ENCODE measurements around the gene TET2.
A peak's percentile ranks its signal among the peaks of the same experiment; 100 is the strongest.

TET2 gene

DNA sequence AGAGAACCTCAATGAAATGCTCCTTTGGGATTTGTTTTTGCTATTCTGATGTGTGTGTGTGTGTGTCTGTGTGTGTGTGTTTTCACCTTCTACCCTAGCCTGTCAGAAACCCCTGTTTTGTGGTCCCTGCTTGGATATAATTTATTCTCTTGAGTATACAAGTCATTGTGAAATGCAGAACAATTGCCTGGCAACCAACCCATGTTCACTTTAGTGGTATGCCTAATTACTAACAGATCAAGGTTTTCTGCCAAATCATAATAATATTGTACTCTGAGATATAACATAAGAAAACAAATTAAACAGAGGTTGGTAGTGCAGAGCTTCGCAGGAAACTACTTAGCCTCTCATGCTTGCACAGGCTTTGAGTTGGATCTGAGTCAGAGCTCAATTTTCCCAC lies 7.0 kb upstream of the TET2 start:
- FAIRE-seq (no peak), DNase-seq (ENCODE audit: extremely low spot score, insufficient read length, low read depth) (no peak)

DNA sequence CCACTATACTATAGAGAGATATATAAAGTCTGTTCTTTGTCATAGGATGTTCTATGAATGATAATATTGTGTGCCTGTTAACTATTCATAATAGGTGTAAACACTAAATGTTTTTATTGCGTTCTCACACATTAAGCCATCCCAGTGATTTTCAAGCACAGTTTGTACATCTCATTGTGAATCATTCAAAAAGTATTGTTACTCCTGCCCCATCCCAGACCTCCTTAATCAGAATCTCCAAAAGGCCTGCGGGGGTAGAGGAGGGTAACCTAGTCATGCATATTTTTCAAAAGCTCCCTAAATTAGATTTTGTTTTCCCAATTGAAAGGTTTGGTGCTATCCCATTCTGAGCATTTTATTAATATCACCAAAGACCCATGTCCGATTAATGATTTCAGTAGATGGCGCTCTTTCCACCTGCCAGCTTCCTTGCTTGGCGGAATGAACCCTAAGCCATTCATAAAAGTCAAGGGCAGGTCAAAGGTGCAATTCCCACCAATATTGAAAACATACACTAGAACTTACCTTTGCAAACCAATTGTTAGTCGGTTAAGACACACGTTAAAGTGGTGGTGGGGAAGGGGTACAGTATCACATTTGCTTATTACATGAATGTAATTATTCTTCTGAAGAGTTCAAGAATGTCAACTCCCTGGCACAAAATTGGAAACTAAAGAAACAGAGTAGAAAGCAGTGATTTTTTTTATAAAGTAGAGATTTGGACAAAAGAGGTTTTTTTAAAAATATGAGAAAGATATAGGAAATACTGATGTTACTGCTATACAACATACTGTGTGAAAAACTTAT lies 5.8 kb upstream of the TET2 start:
- FAIRE-seq = peak; percentile 91
- DNase-seq (ENCODE audit: extremely low spot score, insufficient read length, low read depth) = no peak

DNA sequence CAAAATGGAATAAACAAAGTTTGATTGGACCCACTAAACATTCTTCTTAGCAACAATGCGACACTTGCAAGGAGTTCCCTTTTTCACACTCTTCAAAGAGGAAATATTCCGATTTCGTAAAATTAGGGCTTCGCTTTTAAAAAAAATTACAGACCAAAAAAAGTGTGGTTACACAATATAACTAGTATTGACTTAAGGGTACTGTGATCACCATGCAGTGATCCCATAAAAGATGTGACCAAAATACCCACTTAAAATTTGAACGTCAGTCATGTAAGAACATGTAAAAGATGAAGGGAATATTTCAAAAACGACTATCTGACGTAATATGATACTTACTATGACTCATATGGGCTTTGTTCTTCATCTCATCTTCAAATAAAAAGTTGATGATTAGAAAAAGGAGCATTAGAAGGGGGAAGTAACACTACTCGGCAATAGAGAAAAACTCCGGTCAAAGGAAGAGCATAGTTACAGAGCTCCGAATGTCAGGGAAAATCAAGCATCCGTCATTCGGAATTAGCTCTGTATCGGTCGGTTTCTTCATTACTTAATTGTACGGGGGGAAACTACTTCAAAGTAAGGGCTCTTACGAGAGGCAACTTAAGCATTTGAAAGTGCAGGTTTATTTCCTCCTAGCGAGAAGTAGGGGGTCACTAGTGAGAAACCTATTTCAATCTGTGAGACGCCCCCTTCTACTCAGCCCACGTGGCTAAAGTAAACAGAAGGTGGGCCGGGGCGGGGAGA lies 1.3 kb upstream of the TET2 start:
- no peak for DNase-seq (ENCODE audit: extremely low spot score, insufficient read length, low read depth)
- peak; percentile 70 for FAIRE-seq

DNA sequence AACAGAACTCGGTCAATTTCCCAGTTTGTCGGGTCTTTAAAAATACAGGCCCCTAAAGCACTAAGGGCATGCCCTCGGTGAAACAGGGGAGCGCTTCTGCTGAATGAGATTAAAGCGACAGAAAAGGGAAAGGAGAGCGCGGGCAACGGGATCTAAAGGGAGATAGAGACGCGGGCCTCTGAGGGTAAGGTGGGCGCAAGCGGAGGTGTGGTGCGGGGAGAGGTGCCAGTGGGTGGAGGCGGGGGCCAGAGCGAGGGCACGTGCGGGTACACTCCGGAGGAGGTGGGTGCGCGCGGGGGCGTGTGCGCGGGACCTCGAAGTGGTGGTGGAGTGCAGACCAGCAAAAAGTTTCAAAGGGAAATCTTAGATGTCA lies 787 bp upstream of the TET2 start:
- FAIRE-seq (no peak), DNase-seq (ENCODE audit: extremely low spot score, insufficient read length, low read depth) (no peak)

DNA sequence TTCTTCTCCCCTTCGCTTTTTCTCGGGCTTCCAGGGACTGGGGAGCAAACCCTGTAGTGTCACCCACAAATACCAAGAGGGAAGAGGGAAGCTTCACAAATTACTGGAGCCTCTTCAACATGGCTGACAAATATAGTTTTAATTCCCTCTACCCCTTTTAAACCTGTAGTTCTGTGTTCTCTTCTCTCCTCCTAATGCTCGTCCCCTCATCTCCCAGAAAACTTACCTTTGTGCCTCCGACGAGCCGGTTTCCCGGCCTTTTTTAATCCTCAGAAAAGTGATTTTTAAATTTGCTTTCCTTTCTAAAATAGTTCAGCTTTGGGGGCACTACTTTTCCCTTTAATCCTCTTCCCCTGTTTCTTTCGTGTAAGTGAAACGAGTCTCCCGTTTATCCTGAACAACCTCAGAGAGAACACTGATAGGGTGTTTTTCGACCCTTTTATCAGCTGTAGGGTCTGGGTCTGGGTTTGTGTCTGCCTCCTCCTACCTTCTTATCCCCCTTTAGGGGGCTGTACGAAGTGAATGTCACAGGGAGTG lies 408 bp downstream of the TET2 start:
- no peak for FAIRE-seq
- DNase-seq (ENCODE audit: extremely low spot score, insufficient read length, low read depth) = no peak

DNA sequence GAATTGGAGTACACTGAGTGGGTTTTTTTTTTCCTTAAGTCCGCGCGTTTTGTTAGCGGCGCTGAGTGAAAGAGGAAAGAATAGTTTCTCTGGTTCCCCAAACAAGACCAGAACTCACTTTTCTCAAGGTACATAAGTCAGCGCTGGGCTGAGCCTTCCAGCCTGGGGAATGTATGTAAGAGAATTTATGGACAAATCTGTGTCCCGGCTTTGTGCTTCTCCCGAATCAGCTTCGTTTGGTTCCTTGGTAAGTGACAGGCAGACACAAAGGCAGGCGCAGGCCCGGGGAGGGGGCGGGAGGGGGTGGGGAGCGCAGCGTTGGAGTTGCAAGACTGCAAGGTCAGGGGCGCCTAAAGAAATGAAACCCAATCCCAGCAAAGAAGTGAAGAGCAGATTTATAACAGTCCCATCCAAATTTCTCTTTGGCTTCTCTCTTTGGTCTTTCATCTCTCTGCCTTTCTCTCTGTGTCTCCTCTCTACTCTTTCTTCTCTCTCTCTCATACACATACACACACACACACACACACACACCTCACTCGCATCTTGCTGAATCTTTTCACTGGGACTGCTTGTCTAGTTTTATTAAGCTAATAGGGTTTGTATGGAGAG lies 981 bp downstream of the TET2 start:
- peak; percentile 74 for FAIRE-seq

DNA sequence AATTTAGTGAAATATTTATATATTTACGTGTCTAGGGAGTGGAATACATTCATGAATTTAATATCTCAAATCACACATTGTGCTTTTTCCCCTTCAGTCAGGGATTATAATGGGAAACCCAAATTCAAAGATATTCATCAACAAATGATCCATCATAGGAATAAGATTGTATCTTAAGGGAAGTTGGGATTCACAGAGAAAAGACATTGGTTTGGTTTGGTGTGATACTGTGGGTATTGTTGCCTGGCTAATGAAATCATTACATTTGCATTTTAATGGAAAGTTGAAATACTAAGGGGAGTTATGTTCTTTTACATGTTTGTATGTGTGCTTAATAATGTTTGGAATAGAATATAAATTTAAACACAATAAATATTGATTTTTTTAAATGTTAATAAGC lies 1.7 kb downstream of the TET2 start:
- FAIRE-seq = peak; percentile 63
- no peak for DNase-seq (ENCODE audit: extremely low spot score, insufficient read length, low read depth)

More for the DNA sequence above, 981 bp downstream of the TET2 start:
- DNase-seq (ENCODE audit: extremely low spot score, insufficient read length, low read depth) = no peak

DNA sequence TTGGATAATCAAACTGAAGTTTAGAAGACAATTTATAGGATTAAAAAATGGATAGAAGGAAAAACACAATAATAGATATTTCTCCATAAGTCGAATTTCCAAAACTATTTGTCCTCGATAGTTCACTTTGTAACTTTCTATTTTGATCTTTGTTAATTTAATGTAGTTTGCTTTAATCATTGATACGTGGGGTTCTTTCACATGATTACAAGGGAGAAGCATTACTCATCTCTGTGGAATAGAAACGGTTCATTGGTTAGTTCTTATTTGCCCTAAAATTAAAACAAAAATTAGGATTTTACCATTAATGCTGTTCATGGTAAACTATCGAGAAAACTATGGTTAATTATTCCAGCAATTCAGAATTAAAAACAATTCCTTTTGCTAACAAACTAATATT lies 2.1 kb downstream of the TET2 start:
- DNase-seq (ENCODE audit: extremely low spot score, insufficient read length, low read depth) = no peak

DNA sequence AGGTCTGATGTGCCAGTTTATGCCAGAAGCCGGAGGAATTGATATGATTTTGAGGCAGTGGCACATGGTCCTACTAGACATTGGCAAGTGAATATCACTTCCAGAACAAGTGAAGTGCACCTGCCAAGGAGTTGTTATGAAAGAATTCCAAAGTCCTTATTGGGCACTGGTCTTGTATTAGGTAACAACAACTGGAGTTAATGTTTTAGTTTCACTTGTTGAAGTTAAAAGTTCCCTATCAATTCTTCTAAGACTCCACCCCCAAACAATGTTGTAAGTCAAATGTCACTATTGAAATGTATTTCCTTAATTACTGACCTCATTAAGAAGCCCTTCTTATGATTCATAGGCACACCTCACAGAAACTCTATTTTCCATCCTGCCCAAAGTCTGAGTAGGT lies 3.1 kb downstream of the TET2 start:
- no peak for DNase-seq (ENCODE audit: extremely low spot score, insufficient read length, low read depth)

More for the DNA sequence above, 2.1 kb downstream of the TET2 start:
- FAIRE-seq = no peak

DNA sequence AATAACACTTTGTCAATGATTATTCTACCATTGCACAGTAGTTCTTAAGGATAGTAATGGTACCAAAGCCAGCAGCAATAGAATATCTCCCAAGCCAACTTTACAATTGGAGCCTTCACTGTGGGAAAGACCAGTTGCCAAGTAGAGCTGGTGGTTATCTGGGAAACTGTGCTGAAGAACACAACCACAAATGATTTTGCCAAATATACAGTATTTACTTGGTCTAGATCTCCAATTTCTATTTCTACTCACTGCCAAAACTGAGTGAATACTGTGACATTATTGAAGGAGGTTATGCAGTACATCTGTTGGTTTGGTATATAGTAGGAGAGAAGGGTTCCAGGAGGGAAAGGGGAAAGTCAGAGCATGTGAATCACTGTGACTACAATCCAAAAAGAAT lies 3.8 kb downstream of the TET2 start:
- DNase-seq (ENCODE audit: extremely low spot score, insufficient read length, low read depth) (no peak), FAIRE-seq (no peak)

More for the DNA sequence above, 3.1 kb downstream of the TET2 start:
- no peak for FAIRE-seq

DNA sequence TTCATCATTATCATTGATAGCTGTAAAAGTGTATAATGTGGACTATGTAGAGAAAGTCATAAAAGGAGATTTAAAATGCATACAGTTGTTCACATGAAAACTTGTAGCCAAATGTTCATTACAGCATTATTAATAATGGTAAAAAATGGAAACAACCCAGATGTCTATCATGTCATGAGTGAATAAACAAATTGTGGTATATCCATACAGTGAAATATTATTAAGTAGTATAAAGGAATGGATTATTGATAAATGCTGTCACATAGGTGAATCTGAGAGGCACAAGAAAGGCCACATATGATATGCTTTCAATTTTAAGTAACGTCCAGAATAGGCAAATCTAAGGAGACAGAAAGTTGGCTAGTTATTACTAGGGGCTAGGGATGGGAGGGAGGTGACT lies 7.1 kb downstream of the TET2 start:
- FAIRE-seq (no peak), DNase-seq (ENCODE audit: extremely low spot score, insufficient read length, low read depth) (no peak)

DNA sequence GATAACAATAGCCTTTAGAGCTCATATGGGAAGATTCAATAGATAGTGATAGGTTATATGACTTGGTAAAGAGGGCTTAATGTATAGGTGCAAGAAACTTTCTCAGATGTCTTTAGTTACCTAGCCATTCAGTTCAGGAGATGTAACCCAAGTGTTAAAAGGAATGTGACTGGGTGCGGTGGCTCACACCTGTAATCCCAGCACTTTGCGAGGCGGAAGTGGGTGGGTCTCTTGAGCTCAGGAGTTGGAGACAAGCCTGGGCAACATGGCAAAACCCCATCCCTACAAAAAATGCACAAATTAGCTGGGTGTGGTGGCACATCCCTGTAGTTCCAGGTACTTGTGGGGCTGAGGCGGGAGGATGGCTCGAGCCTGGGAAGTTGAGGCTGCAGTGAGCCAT lies 7.9 kb downstream of the TET2 start:
- no peak for FAIRE-seq

DNA sequence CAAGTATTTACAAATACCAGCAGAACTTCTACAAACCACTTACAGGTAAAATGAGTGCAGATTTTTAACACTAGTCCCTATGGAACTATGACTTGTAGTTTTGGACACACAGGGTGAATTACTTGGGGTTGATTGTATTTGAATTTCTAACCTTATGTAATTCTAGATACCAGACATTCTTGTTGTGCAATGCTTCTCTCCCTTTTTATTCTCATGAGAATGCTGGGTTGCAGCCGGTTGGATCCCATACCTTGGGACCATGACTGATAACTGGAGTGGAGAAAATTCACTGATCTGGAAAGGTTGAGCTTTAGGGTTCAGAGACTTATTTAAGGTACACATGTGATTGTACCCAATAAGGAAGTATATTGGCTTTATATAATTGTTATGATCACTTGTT lies 8.8 kb downstream of the TET2 start:
- FAIRE-seq = peak; percentile 59
- no peak for DNase-seq (ENCODE audit: extremely low spot score, insufficient read length, low read depth)

More for the DNA sequence above, 7.9 kb downstream of the TET2 start:
- DNase-seq (ENCODE audit: extremely low spot score, insufficient read length, low read depth) = no peak

DNA sequence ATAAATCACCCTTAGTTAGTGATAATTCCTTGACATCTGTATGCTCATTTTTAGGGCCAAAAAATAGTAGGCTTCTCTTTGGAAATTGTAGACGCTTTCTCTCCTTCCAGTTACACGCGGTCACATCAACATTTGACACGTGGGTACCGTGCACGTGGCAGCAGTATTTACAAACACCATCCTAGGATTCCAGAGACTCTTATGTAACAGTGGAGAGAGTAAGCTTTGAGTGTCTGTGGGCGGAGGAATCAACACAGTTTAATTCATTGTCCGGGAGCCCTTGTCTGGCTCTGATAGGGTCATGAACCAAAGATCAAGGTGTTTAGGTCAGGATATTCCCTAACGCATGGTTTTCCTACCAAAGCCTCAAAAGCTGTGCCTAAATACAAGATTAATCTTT lies 12.2 kb downstream of the TET2 start:
- FAIRE-seq (peak; percentile 53), DNase-seq (ENCODE audit: extremely low spot score, insufficient read length, low read depth) (no peak)

DNA sequence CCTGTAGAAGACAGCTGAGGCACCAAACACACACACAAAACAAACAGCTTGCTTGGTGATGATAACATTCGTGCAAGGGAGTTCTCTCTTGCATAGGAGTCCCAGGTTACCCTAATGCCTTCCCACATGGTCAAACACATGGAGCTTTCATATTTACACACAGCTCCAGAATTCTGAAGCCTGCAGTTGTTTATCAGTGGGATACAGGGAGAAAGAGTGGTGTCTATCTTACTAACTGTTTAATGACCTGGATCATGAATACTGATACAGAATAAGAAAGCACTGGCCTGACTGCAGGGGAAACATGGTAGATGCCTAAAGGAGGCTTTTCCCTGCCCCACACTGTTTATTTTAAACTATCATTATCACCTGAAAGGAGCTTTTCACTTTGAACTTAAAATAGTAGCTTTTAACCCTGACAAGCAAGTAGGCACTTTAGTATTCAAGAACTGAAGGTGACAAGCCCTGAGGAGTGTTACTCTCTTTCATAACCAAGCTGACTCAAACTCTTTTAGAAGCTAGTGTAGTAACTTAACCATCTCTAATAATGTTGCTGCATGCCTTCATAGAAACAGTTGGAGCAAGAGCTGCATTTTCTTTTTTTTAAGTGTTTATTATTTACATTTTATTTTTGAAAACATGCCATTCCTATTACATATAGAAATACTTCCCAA lies 15.6 kb downstream of the TET2 start:
- DNase-seq (ENCODE audit: extremely low spot score, insufficient read length, low read depth) (no peak), FAIRE-seq (peak; percentile 61)

DNA sequence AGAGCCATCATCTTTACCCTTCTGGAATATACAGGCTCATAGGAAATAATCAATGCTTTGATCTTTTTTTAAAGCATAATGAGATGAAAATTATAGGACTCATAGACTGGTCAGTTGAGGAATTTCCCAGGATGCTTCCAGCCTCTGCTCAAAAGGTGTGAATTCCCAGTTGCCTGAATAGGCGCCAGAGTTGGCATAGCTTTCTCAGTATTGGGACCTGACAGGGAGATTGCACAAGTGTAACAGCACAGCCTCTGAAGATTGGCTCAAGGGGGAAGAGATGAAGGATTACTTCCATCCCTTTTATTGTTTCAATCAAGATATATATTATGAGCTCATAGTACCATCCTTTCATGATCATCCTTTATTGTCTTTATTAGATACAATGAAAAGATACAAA lies 17.9 kb downstream of the TET2 start:
- no peak for DNase-seq (ENCODE audit: extremely low spot score, insufficient read length, low read depth)
- FAIRE-seq = no peak

DNA sequence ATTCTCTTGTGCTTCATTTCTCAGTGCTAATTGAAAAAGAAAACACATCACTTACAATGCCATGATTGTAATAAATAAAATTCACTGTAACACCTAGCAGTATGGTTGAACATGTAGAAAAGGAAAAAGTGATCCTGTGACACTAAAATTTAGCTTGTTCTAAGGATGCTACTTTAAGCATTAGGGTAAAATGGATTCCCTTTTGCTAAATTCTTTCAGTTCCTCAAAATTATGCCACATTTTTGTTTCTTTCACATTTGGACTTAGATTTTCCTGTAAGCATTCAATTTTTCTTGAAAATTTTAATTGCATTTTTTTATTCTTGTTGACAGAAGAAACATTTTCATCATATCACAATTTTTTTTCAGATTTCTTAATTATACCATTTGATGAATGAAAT lies 19.4 kb downstream of the TET2 start:
- DNase-seq (ENCODE audit: extremely low spot score, insufficient read length, low read depth) = no peak
- FAIRE-seq = peak; percentile 33

DNA sequence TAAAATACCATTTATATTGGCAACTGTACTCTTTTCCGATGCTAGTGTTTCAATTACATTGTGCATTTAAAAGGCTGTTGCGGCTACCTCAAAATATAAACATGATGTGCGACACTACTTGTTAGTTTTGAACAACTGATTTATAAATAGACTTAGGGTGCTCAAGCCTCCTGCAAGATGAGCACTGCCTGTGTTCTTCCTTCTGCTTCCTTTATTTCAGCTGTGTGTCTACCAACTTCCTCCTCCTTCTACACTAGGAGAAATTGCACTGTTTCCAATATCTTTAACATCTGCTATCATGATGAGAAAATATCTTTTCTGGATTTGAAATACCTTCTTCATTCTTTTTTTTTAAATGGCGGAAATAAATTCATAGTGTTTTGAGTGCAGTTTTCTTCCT lies 24.0 kb downstream of the TET2 start:
- no peak for DNase-seq (ENCODE audit: extremely low spot score, insufficient read length, low read depth)
- FAIRE-seq = no peak

DNA sequence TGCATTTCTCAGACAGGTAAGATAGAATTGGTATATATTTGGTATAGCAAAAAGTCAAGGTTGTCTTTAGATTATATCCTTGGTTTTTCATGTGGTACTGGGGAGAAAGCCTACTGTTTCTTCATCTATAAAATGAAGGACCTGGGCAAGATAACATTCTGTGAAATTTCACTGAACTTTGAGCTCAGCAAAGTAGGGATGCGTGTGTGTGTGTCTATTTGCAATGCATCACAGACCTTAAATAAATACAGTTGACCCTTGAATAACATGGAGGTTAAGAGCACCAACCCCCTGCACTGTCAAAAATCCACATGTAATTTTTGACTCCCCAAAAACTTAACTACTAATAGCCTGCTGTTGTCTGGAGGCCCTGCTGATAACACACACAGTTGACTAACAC lies 25.2 kb downstream of the TET2 start:
- DNase-seq (ENCODE audit: extremely low spot score, insufficient read length, low read depth) = no peak
- FAIRE-seq = no peak

DNA sequence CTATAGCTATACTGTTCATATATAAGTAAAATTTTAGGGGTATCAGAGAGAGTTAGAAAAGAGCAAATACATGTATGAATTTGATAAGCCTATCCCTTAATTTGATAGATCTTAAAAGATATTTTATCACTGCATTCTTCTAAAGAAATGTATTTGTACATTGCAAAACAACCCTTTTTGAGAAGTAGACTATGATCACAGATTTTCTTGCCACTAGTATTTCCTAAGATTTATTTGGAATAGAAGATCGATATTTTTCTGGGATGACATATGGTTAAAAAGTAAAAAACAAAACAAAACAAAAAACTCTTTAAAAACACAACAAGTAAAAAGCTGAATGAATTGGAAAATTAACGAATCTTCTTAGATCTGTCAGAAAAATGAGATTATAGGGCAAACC lies 27.4 kb downstream of the TET2 start:
- no peak for FAIRE-seq
- DNase-seq (ENCODE audit: extremely low spot score, insufficient read length, low read depth) = no peak
